ENCODE data around the gene EML1. TPM values are rescaled to one million over a fixed set of nuclear protein-coding genes. Genes with fewer than 3 reads are reported as not detected.

EML1 gene
- total RNA-seq, 3 donors from 2014 or later = 5.4 to 82.5 (median 8.1) TPM

GRCh38 chr14:99797231-99797630, 4.0 kb downstream of the EML1 start:
- Histone ChIP-seq H3K9me3 (no peaks in the 10 kb centered on the region), H3K4me3 (no peak overlapping the region), H3K36me3 (ENCODE audit: low read depth) (no peaks in the 10 kb centered on the region), H3K4me1 (ENCODE audit: low read depth) (peaks cover 6% of the 10 kb centered on the region)
- intact Hi-C loops (cut with DNase I, micrococcal nuclease) = no loop called here
- ATAC-seq = no peak
- no peak for TF ChIP-seq CTCF (IDR thresholded peaks at IDR 0.05)
- no peak for DNase-seq

GRCh38 chr14:99800781-99801180, 7.6 kb downstream of the EML1 start:
- ATAC-seq (no peak), DNase-seq (no peak)
- intact Hi-C loops (cut with DNase I, micrococcal nuclease) = no loop called here
- no peak overlapping the region for H3K4me3 ChIP-seq
- H3K36me3 ChIP-seq (ENCODE audit: low read depth) = no peaks in the 10 kb centered on the region
- no peak for TF ChIP-seq CTCF (IDR thresholded peaks at IDR 0.05)
- no peaks in the 10 kb centered on the region for H3K4me1 ChIP-seq (ENCODE audit: low read depth)
- H3K9me3 ChIP-seq = no peaks in the 10 kb centered on the region

GRCh38 chr14:99802301-99803105, 9.3 kb downstream of the EML1 start:
- ATAC-seq (no peak), DNase-seq (no peak)
- no peak overlapping the region for H3K4me3 ChIP-seq
- no peaks in the 10 kb centered on the region for H3K9me3 ChIP-seq
- H3K36me3 ChIP-seq (ENCODE audit: low read depth) = no peaks in the 10 kb centered on the region
- no peaks in the 10 kb centered on the region for H3K4me1 ChIP-seq (ENCODE audit: low read depth)
- intact Hi-C loops (cut with DNase I, micrococcal nuclease) = no loop called here
- TF ChIP-seq CTCF (IDR thresholded peaks at IDR 0.05) = no peak

- H3K4me3 ChIP-seq = no peak overlapping the region
- H3K9me3 ChIP-seq = no peaks in the 10 kb centered on the region
- H3K36me3 ChIP-seq (ENCODE audit: low read depth) = no peaks in the 10 kb centered on the region
- ATAC-seq = no peak
- H3K4me1 ChIP-seq (ENCODE audit: low read depth) = no peaks in the 10 kb centered on the region
- intact Hi-C loops (cut with DNase I, micrococcal nuclease) = no loop called here
- no peak for TF ChIP-seq CTCF (IDR thresholded peaks at IDR 0.05)
- DNase-seq = no peak
These were observed 10.0 kb downstream of the EML1 start for GRCh38 chr14:99803106-99803775.

- DNase-seq (no peak), ATAC-seq (no peak)
- no peak overlapping the region for H3K4me3 ChIP-seq
- intact Hi-C loops (cut with DNase I, micrococcal nuclease) = no loop called here
- no peaks in the 10 kb centered on the region for H3K4me1 ChIP-seq (ENCODE audit: low read depth)
- TF ChIP-seq CTCF (IDR thresholded peaks at IDR 0.05) = no peak
- H3K36me3 ChIP-seq (ENCODE audit: low read depth) = no peaks in the 10 kb centered on the region
- no peaks in the 10 kb centered on the region for H3K9me3 ChIP-seq
These were observed 10.6 kb downstream of the EML1 start for GRCh38 chr14:99803803-99804202.
